HG02759 (cell line): ENCODE data around the gene ZNG1C.
"Not testable (repeated sequence)": the region's sequence is repeated elsewhere in the genome, so short reads cannot be mapped to it uniquely, and the experiment has no call there.

Experiments
- ATAC-seq: cut with Tn5 transposase; IDR thresholded peaks from one replicate; pipeline ENCODE4 v1.9.1; 2021; ENCODE audit warnings: mild to moderate bottlenecking, moderate library complexity; ENCODE audit not compliant: unreplicated experiment

ZNG1C gene

GRCh38 chr9:68342265-68343025 is 100.7 kb downstream of the ZNG1C start:
- ATAC-seq = peak; percentile 95

GRCh38 chr9:68343242-68343641 is 101.5 kb downstream of the ZNG1C start:
- not testable (repeated sequence) for ATAC-seq

GRCh38 chr9:68343992-68344391 is 102.2 kb downstream of the ZNG1C start:
- ATAC-seq = not testable (repeated sequence)
